GM18868 (cell line): ENCODE results near the gene DLL4.

Experiments used
- ATAC-seq: cut with Tn5 transposase; IDR thresholded peaks from one replicate; pipeline ENCODE4 v1.9.1; 2021; ENCODE audit warnings: mild to moderate bottlenecking, moderate library complexity; ENCODE audit not compliant: unreplicated experiment

The DLL4 gene

DNA sequence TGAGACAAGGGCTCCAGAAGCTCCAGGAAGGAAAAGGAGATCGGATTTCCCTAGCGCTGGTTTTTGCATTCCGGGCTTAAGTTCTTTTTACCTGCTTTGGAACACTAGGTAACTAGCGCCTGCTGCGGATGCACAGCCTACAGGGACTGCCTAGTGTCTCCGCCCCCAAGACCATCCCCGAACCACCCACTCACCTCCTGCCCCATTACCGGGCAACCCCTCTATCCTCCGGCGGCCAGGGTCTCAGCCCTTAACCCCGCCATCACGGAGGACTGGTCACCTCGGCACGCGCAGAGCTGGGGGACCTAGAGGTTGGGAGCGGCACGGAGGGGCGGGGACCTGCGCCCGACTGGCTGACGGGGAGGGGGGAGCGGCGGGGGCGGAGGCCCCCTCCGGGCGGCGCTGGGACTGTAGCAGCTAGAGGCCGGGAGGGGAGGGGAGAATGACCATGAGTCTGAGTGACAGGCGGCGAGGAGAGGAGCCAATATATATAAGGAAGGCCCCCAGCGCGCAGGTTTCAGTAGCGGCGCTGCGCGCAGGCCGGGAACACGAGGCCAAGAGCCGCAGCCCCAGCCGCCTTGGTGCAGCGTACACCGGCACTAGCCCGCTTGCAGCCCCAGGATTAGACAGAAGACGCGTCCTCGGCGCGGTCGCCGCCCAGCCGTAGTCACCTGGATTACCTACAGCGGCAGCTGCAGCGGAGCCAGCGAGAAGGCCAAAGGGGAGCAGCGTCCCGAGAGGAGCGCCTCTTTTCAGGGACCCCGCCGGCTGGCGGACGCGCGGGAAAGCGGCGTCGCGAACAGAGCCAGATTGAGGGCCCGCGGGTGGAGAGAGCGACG lies at the start of gene DLL4:
DLL4 (plus strand) TSS at position 520 of the 839 bp plus-strand sequence. CDS start 329 bp downstream, outside the sequence.
- ATAC-seq = no peak

- ATAC-seq = no peak
Observed at GRCh38 chr15:40879609-40880008, 49.5 kb upstream of the DLL4 start.

DNA sequence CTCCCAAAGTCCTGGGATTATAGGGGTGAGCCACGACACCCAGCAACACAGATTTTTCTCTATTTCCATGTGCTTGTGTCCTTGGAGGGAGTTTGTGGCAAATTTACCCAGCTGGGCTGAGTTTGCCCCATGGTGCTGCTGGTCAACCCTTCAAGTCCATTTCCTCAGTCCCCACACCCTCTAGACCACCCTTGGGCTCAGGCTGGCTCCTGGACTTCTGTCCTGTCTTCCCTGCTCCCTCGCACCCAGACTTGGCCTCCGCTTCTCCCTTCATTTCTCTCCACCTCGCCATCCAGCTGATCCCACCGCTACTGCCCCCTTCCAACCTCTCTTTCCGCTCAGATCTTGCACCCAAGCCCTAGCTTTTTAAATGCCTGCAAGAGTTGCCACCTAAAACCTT lies 47.8 kb upstream of the DLL4 start:
- ATAC-seq = no peak

DNA sequence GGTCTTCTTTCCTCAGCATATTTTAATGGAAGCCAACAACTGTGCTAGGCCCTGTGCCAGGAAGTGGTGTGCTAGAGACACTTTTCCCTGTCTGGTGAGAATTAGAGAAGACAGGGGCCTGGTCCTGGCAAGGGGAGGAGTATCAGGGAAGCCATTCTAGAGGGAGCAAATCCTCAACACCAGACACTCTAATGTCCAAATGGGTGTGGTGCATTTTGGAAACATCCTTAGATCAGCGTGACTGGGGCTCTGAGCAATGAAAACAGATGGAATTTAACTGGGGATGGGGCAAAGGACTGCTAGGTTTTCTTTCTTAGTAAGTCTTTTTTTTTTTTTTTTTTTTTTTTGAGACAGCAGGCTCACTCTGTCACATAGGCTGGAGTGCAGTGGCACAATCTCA lies 42.6 kb upstream of the DLL4 start:
- no peak for ATAC-seq

DNA sequence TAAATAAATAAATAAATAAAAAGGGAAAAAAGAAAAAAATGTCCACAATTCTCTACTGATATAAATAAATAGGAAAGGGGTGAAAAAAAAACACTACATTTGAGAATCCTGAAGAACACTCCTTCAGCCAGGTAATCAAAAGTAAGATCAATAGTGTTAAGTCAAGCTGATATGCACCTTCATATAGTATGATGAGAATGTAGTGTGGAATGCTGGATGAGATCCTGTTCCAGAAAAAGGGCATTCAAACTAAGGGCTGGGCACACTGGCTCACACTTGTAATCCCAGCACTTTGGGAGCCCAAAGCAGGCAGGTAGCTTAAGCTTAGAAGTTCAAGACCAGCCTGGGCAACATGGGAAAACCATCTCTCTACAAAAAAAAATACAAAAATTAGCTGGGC lies 40.0 kb upstream of the DLL4 start:
- no peak for ATAC-seq

- no peak for ATAC-seq
Observed at GRCh38 chr15:40891138-40891537, 38.0 kb upstream of the DLL4 start.

DNA sequence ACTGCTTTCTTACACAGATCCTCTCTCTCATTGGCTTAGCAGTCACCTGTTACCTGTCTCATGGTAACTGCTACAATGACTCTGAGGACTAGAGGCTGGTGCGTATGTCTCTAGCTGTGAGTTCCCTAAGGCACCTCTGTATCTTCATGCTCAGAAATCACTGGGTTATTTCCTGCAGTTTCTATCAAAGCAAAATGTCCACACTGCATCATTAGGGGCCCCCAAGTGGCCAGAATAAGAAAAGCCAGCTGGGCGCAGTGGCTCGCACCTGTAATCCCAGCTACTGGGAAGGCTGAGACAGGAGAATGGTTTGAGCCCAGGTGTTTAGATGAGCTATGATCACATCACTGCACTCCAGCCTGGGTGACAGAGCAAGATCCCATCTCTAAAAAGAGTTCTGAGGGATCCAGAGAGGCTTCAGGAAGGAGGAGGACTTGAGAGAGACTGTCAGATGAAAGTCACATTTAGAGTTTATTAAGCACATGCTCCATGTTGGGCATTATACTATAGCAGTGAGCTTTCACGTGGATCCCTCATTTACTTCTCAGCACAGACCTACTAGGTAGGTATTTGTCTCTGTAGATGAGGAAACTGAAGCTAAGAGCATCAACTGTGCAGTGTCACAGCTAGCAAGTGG lies 37.2 kb upstream of the DLL4 start:
- no peak for ATAC-seq

GRCh38 chr15:40892447-40893012 lies 36.6 kb upstream of the DLL4 start:
- ATAC-seq = no peak

- no peak for ATAC-seq
Observed at GRCh38 chr15:40893019-40893670, 36.0 kb upstream of the DLL4 start.

DNA sequence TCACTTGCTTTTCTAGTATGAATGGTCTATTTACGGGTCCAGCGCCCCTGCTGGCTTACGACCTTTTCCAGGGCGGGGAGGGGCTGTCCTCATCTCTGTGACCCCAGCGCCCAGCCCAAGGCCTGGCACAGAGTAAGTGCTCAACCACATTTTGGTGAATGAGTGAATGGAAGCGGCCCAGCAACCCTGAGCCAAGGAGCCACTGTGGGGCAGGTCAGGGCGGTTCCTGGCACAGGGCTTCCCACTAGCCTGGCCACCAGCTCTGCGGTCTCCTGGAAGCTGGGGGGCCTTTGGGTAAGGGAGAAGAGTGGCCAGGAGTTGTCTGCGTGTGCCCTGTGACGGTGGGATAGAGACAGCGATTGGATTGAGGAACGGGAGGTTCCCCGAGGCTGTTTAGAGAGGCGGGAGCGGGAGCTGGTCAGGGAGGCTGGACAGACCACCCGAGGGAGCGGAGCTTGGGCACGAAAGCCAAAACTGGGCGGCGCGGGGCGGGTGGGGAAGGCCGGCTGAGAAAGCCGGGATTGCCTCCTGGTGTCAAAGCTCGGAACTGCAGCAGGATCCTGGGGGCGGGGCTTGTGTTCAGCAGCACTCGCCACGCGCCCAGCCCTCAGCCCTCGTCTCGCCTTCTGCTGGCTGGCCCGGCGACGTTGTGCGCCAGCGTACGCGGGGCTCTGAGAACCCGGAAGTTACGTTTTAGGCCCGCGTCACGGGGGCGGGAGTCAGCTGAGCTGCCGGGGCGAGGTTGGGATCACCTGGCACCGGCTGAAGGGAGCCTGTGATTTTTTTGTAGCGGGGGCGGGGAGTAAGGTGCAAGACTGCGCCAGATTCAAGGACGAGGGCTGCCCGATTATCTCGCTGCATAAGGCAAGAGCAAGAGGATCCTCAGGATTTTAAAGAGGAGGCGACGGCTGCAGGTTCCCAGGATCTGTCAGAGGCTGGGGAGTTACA lies 35.1 kb upstream of the DLL4 start, which contains the start of gene VPS18:
VPS18 (plus strand) TSS at position 718 of the 948 bp plus-strand sequence. CDS start 319 bp downstream, outside the sequence.
- ATAC-seq = peak; percentile 88

DNA sequence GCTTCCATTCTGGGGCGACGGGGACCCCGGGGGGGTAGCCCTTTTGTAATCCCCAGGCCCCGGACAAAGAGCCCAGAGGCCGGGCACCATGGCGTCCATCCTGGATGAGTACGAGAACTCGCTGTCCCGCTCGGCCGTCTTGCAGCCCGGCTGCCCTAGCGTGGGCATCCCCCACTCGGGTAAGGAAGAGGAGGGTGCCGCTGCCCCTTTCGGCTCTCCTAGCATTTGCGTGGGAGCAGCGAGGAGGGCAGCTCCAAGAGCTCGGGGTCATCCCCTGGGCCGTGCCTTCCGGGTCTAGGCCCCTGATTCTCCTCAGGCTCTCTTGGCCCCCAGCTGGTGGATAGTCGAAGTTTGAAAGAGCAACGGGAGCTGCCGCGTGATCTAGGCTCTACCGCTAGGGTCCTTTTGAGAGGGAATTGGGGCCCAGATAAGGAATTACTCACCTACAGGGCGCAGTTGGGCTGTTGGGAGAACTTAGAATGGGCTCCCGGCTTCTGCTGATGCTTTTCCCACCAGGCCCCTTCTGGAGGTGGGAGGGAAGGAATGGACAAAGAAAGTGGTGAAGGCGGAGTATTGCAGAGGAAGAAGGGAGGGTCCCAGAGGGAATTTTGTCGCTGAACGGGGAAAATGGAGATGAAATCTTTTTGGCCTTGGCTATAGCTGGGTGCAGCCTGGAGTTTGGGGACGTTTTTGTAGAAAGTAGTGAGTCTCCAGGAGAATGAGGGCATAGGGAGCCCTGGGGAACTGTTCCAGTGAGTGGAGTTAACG lies 34.3 kb upstream of the DLL4 start:
- ATAC-seq = peak; percentile 28

- ATAC-seq = no peak
Observed at GRCh38 chr15:40899536-40900207, 29.5 kb upstream of the DLL4 start.

DNA sequence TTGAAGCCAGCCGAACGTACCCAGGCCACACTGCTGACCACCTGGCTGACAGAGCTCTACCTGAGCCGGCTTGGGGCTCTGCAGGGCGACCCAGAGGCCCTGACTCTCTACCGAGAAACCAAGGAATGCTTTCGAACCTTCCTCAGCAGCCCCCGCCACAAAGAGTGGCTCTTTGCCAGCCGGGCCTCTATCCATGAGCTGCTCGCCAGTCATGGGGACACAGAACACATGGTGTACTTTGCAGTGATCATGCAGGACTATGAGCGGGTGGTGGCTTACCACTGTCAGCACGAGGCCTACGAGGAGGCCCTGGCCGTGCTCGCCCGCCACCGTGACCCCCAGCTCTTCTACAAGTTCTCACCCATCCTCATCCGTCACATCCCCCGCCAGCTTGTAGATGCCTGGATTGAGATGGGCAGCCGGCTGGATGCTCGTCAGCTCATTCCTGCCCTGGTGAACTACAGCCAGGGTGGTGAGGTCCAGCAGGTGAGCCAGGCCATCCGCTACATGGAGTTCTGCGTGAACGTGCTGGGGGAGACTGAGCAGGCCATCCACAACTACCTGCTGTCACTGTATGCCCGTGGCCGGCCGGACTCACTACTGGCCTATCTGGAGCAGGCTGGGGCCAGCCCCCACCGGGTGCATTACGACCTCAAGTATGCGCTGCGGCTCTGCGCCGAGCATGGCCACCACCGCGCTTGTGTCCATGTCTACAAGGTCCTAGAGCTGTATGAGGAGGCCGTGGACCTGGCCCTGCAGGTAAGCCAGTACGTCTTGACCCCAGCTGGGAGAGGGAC lies 28.7 kb upstream of the DLL4 start:
- ATAC-seq = no peak

GRCh38 chr15:40901053-40901443 lies 28.1 kb upstream of the DLL4 start:
- no peak for ATAC-seq

DNA sequence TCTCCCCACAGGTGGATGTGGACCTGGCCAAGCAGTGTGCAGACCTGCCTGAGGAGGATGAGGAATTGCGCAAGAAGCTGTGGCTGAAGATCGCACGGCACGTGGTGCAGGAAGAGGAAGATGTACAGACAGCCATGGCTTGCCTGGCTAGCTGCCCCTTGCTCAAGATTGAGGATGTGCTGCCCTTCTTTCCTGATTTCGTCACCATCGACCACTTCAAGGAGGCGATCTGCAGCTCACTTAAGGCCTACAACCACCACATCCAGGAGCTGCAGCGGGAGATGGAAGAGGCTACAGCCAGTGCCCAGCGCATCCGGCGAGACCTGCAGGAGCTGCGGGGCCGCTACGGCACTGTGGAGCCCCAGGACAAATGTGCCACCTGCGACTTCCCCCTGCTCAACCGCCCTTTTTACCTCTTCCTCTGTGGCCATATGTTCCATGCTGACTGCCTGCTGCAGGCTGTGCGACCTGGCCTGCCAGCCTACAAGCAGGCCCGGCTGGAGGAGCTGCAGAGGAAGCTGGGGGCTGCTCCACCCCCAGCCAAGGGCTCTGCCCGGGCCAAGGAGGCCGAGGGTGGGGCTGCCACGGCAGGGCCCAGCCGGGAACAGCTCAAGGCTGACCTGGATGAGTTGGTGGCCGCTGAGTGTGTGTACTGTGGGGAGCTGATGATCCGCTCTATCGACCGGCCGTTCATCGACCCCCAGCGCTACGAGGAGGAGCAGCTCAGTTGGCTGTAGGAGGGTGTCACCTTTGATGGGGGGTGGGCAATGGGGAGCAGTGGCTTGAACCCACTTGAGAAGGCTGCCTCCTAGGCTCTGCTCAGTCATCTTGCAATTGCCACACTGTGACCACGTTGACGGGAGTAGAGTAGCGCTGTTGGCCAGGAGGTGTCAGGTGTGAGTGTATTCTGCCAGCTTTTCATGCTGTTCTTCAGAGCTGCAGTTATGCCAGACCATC lies 26.3 kb upstream of the DLL4 start:
- no peak for ATAC-seq

- ATAC-seq = no peak
Observed at GRCh38 chr15:40904552-40905201, 24.5 kb upstream of the DLL4 start.
